ENCODE data around the gene CDH4. TPM values are rescaled to one million over a fixed set of nuclear protein-coding genes. Genes with fewer than 3 reads are reported as not detected.

CDH4 gene
- total and polyA plus RNA-seq, 12 donors = 0.04 to 0.25 (median 0.08) TPM; not detected in 5

DNA sequence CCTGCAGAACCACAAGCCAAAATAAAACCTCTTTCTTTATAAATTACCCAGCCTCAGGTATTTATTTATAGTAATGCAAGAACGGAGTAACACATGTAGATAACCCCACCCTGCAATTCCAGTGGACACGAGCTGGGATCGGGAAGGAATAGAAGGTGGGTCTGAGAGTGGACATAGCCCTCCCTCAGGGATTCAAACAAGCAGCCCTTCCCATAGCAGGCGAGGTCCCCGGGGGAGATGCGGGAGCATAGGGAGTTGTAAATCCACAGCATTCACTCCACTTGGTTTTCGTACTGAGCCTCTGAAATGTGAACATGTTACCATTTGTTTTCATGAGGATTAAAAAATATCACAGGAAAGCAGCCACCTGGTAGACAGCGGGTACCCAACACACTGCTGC is 312.6 kb downstream of the CDH4 start:
- WGBS, 2 donors = 83 to 84% methylated on average over 8 of the region's 8 CpGs
- no peak overlapping the region for H3K27ac ChIP-seq
- peaks cover 0 to 31% (median 6%) of the 10 kb centered on the region in 7 donors for H3K27me3 ChIP-seq
- ATAC-seq (no peak), DNase-seq (no peak)
- intact Hi-C loops (cut with DNase I) = loop anchor here in 1 of 10 donors (5.0 kb wide), 1 partner anchor 258 kb away; no protein-coding TSS in a partner anchor
- no peak for TF ChIP-seq CTCF (IDR thresholded peaks at IDR 0.05)
- no peaks in the 10 kb centered on the region for H3K4me1 ChIP-seq
- H3K4me3 ChIP-seq = no peak overlapping the region
- H3K9me3 ChIP-seq = peaks cover 0 to 8% (median 0%) of the 10 kb centered on the region in 11 donors
- no peaks in the 10 kb centered on the region for H3K36me3 ChIP-seq

DNA sequence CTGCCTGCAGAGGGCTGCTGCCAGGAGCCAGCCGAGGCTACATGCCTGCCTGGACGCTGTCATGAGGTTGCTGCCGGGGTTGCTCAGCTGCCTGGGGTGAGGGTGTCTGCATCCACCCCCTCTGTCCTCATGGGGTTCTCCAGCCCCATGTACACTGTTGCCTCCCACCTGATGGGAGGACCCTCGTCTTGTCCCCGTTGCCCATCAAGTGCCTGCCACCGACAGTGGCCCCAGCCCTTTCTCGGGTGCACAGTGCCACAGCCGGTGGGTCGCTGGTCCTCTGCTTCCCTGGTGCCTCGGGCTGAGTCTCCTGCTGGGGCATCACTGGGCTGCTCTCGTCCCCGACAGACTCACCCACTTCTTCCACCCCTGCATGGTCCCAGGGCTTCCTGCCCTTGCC is 313.7 kb downstream of the CDH4 start:
- ATAC-seq (no peak), DNase-seq (no peak)
- peaks cover 0 to 25% (median 4%) of the 10 kb centered on the region in 7 donors for H3K27me3 ChIP-seq
- WGBS, 2 donors = 83% methylated on average over 12 of the region's 12 CpGs
- no peaks in the 10 kb centered on the region for H3K4me1 ChIP-seq
- peaks cover 0 to 5% (median 0%) of the 10 kb centered on the region in 11 donors for H3K9me3 ChIP-seq
- TF ChIP-seq CTCF (IDR thresholded peaks at IDR 0.05) = no peak
- no peak overlapping the region for H3K4me3 ChIP-seq
- intact Hi-C loops (cut with DNase I) = no loop called here
- no peak overlapping the region for H3K27ac ChIP-seq
- no peaks in the 10 kb centered on the region for H3K36me3 ChIP-seq

DNA sequence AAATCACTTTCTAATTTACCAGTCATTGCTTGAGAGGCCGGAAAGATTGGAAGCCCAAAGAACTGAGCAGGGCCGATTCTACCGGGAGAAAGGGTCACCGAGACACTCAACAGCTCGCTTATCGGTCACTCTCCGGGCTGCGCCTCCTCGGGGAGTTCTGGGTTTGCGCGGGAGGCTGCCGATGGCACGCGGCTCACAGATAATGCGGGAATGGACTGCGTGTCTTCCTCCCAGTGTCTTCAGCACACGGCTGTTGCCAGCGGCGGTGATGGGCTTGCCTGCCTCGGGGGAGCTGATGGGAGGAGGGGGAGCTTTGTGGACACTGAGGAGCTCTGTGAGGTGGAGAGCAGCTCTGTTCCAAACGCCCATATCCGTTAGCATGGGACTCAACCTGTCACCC is 314.6 kb downstream of the CDH4 start:
- no peaks in the 10 kb centered on the region for H3K36me3 ChIP-seq
- no peak overlapping the region for H3K4me3 ChIP-seq
- TF ChIP-seq CTCF (IDR thresholded peaks at IDR 0.05) = no peak
- intact Hi-C loops (cut with DNase I) = no loop called here
- WGBS, 2 donors = 66 to 74% methylated on average over 22 of the region's 22 CpGs
- H3K27ac ChIP-seq = no peak overlapping the region
- H3K9me3 ChIP-seq = peaks cover 0 to 5% (median 0%) of the 10 kb centered on the region in 11 donors
- no peak for ATAC-seq
- H3K4me1 ChIP-seq = no peaks in the 10 kb centered on the region
- no peak for DNase-seq
- H3K27me3 ChIP-seq = peaks cover 0 to 22% (median under 1%) of the 10 kb centered on the region in 7 donors

DNA sequence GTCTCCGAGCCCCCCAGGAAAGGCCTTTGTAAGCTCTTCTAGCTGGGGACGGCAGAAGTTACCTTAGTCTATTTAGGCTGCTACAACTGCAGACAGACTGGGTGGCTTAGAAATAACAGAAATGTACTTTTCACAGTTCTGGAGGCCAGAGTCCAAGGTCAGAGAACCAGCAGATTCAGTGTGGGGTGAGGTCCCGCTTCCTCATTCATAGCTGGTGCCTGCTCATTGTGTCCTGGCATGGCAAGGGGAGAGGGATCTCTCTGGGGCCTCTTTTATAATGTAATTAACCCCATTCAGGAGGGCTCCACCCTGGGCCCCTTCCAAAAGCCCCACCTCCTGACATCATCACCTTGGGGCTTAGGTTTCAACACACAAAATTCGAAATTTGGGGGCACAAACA is 315.1 kb downstream of the CDH4 start:
- no peak for TF ChIP-seq CTCF (IDR thresholded peaks at IDR 0.05)
- intact Hi-C loops (cut with DNase I) = no loop called here

More for the DNA sequence above, 315.1 kb downstream of the CDH4 start:
- Histone ChIP-seq H3K4me3 (no peak overlapping the region), H3K36me3 (no peaks in the 10 kb centered on the region), H3K4me1 (no peaks in the 10 kb centered on the region), H3K27ac (no peak overlapping the region), H3K9me3 (peaks cover 0 to 5% (median 0%) of the 10 kb centered on the region in 11 donors), H3K27me3 (peaks cover 0 to 24% (median 0%) of the 10 kb centered on the region in 7 donors)
- 51 to 54% methylated on average over 4 of the region's 4 CpGs for WGBS, 2 donors
- DNase-seq = no peak
- no peak for ATAC-seq

Data from heart right ventricle (tissue), 16 donors.